GM10266 (cell line): ENCODE results near the gene BMPER.

ENCODE experiments used
- DNase-seq: peaks from one replicate; pipeline ENCODE4 v3.0.0; 2012; ENCODE audit errors: extremely low spot score
- CTCF ChIP-seq: IDR thresholded peaks from 2 replicates; pipeline ENCODE4 v1.5.1; 2012; ENCODE audit warnings: mild to moderate bottlenecking, low read depth; ENCODE audit not compliant: control insufficient read depth, insufficient read depth; ENCODE audit errors: missing control alignments

The BMPER gene

GRCh38 chr7:34013421-34013820 is 108.1 kb downstream of the BMPER start:
- no peak for DNase-seq
- TF ChIP-seq CTCF, result no peak

- DNase-seq, result no peak
- no peak for TF ChIP-seq CTCF
These were observed 110.3 kb downstream of the BMPER start for GRCh38 chr7:34015651-34016050.

GRCh38 chr7:34016876-34017275 is 111.5 kb downstream of the BMPER start:
- TF ChIP-seq CTCF, result no peak
- DNase-seq, result no peak

GRCh38 chr7:34019301-34019790 is 114.0 kb downstream of the BMPER start:
- no peak for TF ChIP-seq CTCF
- DNase-seq, result no peak

- TF ChIP-seq CTCF, result no peak
- DNase-seq, result no peak
These were observed 117.3 kb downstream of the BMPER start for GRCh38 chr7:34022626-34023025.

- TF ChIP-seq CTCF, result no peak
- no peak for DNase-seq
These were observed 120.3 kb downstream of the BMPER start for GRCh38 chr7:34025600-34025999.

GRCh38 chr7:34026481-34027190 is 121.3 kb downstream of the BMPER start:
- TF ChIP-seq CTCF, result no peak
- no peak for DNase-seq
